OCI-LY3 (cell line): Measurements from ENCODE around the gene FNDC10.

Experiments
- EZH2phosphoT487 ChIP-seq: fragments of 200-600 bp; shearing (Covaris generic); IDR thresholded peaks from 2 replicates; pipeline ENCODE4 v1.6.1; 2018; ENCODE audit warnings: antibody characterized with exemption, mixed run types, low read depth
- TF ChIP-seq, protein P1 (sequence below): fragments of 200-600, 300-600 bp; sonication (generic); IDR thresholded peaks from 2 replicates; pipeline ENCODE4 v1.5.1; 2014; ENCODE audit warnings: antibody characterized with exemption, low read length, low read depth

DNA sequence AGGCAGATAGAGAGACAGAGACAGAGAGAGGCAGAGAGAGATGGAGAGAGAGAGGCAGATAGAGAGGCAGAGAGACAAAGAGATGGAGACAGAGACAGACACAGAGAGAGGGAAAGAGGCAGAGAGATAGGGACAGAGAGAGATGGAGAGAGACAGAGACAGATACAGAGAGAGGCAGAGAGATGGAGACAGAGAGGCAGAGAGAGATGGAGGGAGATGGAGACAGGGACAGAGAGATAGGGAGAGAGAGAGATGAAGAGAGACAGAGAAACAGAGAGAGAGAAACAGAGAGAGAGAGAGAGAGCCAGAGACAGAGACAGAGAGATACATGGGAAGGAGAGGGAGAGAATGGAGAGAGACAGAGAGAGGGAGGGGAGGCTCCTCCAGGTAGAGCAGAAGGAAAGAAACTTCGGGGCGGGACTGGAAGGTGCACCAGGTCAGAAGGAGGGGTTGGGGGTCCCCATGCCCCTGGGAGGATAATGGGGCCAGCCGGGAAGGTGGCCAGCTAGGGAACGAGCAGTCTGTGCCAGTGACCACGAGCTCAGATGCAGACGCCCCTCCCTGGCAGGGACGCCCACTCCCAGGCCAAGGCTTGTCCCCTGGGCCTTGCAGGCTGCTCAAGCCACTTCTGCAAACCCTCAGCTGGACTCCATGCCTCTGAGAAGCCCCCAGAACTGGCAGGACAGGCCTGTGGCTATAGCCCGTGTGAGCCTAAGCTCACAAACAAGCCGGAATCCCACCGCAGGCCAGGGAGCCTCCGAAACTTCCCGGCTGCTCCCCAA, 3.3 kb downstream of the FNDC10 start:
- TF ChIP-seq, protein P1, sequence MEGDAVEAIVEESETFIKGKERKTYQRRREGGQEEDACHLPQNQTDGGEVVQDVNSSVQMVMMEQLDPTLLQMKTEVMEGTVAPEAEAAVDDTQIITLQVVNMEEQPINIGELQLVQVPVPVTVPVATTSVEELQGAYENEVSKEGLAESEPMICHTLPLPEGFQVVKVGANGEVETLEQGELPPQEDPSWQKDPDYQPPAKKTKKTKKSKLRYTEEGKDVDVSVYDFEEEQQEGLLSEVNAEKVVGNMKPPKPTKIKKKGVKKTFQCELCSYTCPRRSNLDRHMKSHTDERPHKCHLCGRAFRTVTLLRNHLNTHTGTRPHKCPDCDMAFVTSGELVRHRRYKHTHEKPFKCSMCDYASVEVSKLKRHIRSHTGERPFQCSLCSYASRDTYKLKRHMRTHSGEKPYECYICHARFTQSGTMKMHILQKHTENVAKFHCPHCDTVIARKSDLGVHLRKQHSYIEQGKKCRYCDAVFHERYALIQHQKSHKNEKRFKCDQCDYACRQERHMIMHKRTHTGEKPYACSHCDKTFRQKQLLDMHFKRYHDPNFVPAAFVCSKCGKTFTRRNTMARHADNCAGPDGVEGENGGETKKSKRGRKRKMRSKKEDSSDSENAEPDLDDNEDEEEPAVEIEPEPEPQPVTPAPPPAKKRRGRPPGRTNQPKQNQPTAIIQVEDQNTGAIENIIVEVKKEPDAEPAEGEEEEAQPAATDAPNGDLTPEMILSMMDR: no peak
- no peak for TF ChIP-seq EZH2phosphoT487
